Uterus (tissue), 2 donors: ENCODE data around the gene FASTKD3.

Experiments
- CTCF ChIP-seq, 4 experiments: fragments of 200-600 bp in 2 of 4; fragments of 450-650 bp in 2 of 4; sonication (generic) in 2 of 4; IDR thresholded peaks; one replicate each; pipeline ENCODE4 v1.5.1; 2016 to 2019; ENCODE audit warnings: antibody characterized with exemption in 4 of 4, mild to moderate bottlenecking in 2 of 4, moderate library complexity in 1 of 4
- POLR2A ChIP-seq, 2 donors: fragments of 450-650 bp; IDR thresholded peaks; one replicate each; pipeline ENCODE4 v1.6.1; 2016; ENCODE audit warnings: antibody characterized with exemption in 2 of 2, mild to moderate bottlenecking in 1 of 2, moderate library complexity in 1 of 2

- TF ChIP-seq POLR2A (IDR thresholded peaks at IDR 0.05), result no peak
- no peak for TF ChIP-seq CTCF (IDR thresholded peaks at IDR 0.05)
Observed at GRCh38 chr5:7837403-7837802, 31.4 kb downstream of the FASTKD3 start.
